ENCODE measurements around the gene GSG1. TPM values are rescaled to one million over a fixed set of nuclear protein-coding genes. Genes with fewer than 3 reads are reported as not detected.
A peak's percentile ranks its signal among the peaks of the same experiment; 100 is the strongest.

The GSG1 gene
- total RNA-seq (1 to 10 TPM in 4 of 6 donors, under 1 TPM in 2; 0.75 to 5.4 (median 1.8) TPM), polyA plus RNA-seq (10 to 100 TPM in 1 of 2 donors, 1 to 10 TPM in 1; 3.5 to 11.5 TPM)

GRCh38 chr12:13103391-13104033 is at the start of gene GSG1:
GSG1 (minus strand) TSS chr12:13103667; CDS start chr12:13103512, 155 bp downstream.
- 83 to 89% methylated on average over 8 of the region's 8 CpGs for WGBS, 2 donors
- no peak for ATAC-seq
- Histone ChIP-seq H3K36me3 (no peaks in the 10 kb centered on the region), H3K9me3 (no peaks in the 10 kb centered on the region), H3K27me3 (no peaks in the 10 kb centered on the region), H3K4me3 (no peak within 1 kb of the TSS), H3K27ac (peak within 1 kb of the TSS in 2 of 4 donors; percentile 89 to 90), H3K4me1 (peaks cover 0 to 7% (median 3%) of the 10 kb centered on the region in 3 donors)
- intact Hi-C loops (cut with DNase I), result no loop called here
- no peak for DNase-seq
- no peak for TF ChIP-seq CTCF (IDR thresholded peaks at IDR 0.05)
- FAIRE-seq, result no peak

GRCh38 chr12:13153180-13153579 is 49.7 kb upstream of the GSG1 start:
- no peak overlapping the region for H3K27ac ChIP-seq
- no peaks in the 10 kb centered on the region for H3K36me3 ChIP-seq
- H3K9me3 ChIP-seq, result no peaks in the 10 kb centered on the region
- ATAC-seq (no peak), DNase-seq (no peak), FAIRE-seq (no peak)
- intact Hi-C loops (cut with DNase I), result no loop called here
- no peaks in the 10 kb centered on the region for H3K27me3 ChIP-seq
- no peak for TF ChIP-seq CTCF (IDR thresholded peaks at IDR 0.05)
- H3K4me3 ChIP-seq, result no peak overlapping the region
- H3K4me1 ChIP-seq, result no peaks in the 10 kb centered on the region
- WGBS, 2 donors, result 65 to 72% methylated on average over 7 of the region's 7 CpGs

GRCh38 chr12:13152756-13153155 is 49.3 kb upstream of the GSG1 start:
- intact Hi-C loops (cut with DNase I), result no loop called here
- H3K27ac ChIP-seq, result no peak overlapping the region
- H3K4me1 ChIP-seq, result no peaks in the 10 kb centered on the region
- H3K9me3 ChIP-seq, result no peaks in the 10 kb centered on the region
- DNase-seq (no peak), ATAC-seq (no peak), FAIRE-seq (no peak)
- H3K36me3 ChIP-seq, result no peaks in the 10 kb centered on the region
- WGBS, 2 donors, result 76 to 85% methylated on average over 6 of the region's 6 CpGs
- no peak for TF ChIP-seq CTCF (IDR thresholded peaks at IDR 0.05)
- no peak overlapping the region for H3K4me3 ChIP-seq
- H3K27me3 ChIP-seq, result no peaks in the 10 kb centered on the region

- FAIRE-seq (no peak), DNase-seq (no peak), ATAC-seq (no peak)
- no peaks in the 10 kb centered on the region for H3K4me1 ChIP-seq
- no peaks in the 10 kb centered on the region for H3K36me3 ChIP-seq
- 91 to 92% methylated on average over 1 of the region's 1 CpG for WGBS, 2 donors
- no peak overlapping the region for H3K4me3 ChIP-seq
- H3K27ac ChIP-seq, result no peak overlapping the region
- TF ChIP-seq CTCF (IDR thresholded peaks at IDR 0.05), result no peak
- intact Hi-C loops (cut with DNase I), result no loop called here
- H3K27me3 ChIP-seq, result no peaks in the 10 kb centered on the region
- no peaks in the 10 kb centered on the region for H3K9me3 ChIP-seq
These were observed 48.8 kb upstream of the GSG1 start for GRCh38 chr12:13152281-13152680.

- 73 to 79% methylated on average over 4 of the region's 4 CpGs for WGBS, 2 donors
- FAIRE-seq (no peak), DNase-seq (no peak), ATAC-seq (no peak)
- no peak overlapping the region for H3K4me3 ChIP-seq
- H3K4me1 ChIP-seq, result no peaks in the 10 kb centered on the region
- H3K27me3 ChIP-seq, result no peaks in the 10 kb centered on the region
- H3K36me3 ChIP-seq, result no peaks in the 10 kb centered on the region
- intact Hi-C loops (cut with DNase I), result no loop called here
- no peak for TF ChIP-seq CTCF (IDR thresholded peaks at IDR 0.05)
- H3K27ac ChIP-seq, result no peak overlapping the region
- no peaks in the 10 kb centered on the region for H3K9me3 ChIP-seq
These were observed 45.9 kb upstream of the GSG1 start for GRCh38 chr12:13149411-13149810.
